Measurements from ENCODE around the gene EPS8. TPM values are rescaled to one million over a fixed set of nuclear protein-coding genes. Genes with fewer than 3 reads are reported as not detected.

EPS8 gene
- 10 to 100 TPM; 39.0 to 85.2 (median 57.7) TPM for total RNA-seq

DNA sequence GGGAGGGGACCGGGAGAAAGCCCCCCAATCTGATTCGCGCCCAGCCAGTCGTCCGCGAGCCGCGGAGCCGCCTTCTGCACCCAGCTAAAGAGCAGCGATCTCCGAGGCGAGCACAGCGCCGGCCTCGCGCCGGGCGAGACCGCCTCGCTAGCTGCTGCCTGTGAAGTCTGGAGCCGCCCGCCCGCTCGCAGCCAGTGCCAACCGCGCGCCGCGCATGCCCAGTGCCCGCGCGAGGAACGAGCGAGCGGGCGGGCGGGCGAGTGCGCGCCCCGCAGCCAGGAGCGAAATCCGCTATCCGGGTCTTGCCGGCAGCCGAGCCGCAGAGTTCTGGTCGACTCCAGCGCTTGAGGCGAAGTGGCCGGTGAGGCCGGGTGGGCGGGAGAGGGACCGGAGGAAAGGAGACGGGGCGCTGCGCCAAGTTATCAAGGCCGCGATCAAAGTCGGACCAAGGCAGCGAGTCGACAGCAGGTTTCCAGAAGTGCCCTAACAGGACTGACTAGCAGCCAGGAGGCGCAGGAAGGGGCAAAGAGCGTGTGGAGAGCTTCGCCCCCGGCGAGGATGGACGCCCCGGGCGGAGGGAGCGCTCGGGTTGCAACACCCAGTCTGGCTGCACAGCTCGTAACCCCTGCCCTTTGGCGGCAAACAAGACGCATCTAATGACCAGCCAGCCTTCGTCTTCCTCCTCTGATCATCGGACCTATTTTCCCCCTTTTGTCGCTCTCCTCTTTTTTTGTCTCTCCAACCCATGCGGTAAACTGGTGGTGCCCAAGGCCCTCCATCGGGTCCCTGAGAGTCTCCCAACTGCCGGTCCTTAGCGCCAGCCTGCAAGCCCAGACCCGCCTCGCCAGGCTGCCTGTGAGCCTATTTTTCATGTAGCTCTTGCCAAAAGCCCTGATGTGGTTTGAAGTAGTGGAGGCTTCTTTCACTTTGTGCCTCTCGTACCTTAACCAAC, at the start of gene EPS8:
EPS8 (minus strand) TSS at position 169 of the 952 bp plus-strand sequence. CDS start 106,437 bp downstream, outside the sequence.
- no peaks in the 10 kb centered on the region for H3K36me3 ChIP-seq
- H3K4me1 ChIP-seq, result peaks cover 0 to 26% (median 0%) of the 10 kb centered on the region in 3 donors
- 5 to 13% methylated on average over 9 to 12 of the region's 85 CpGs for WGBS, 2 donors (ENCODE audit: low coverage in 1 of 2)
- no peaks in the 10 kb centered on the region for H3K9me3 ChIP-seq
- TF ChIP-seq POLR2A (IDR thresholded peaks at IDR 0.05) (peak; percentile 85 to 91), CTCF (IDR thresholded peaks at IDR 0.05) (peak in 3 of 4 experiments; percentile 1 to 39 (median 33)), POLR2AphosphoS5 (IDR thresholded peaks at IDR 0.05) (peak; percentile 61), EP300 (IDR thresholded peaks at IDR 0.05) (no peak)
- H3K4me3 ChIP-seq, result peak within 1 kb of the TSS; percentile 83
- no peaks in the 10 kb centered on the region for H3K27me3 ChIP-seq
- peak within 1 kb of the TSS; percentile 57 to 95 (median 90) for H3K27ac ChIP-seq
- ATAC-seq, result peak; percentile 97

DNA sequence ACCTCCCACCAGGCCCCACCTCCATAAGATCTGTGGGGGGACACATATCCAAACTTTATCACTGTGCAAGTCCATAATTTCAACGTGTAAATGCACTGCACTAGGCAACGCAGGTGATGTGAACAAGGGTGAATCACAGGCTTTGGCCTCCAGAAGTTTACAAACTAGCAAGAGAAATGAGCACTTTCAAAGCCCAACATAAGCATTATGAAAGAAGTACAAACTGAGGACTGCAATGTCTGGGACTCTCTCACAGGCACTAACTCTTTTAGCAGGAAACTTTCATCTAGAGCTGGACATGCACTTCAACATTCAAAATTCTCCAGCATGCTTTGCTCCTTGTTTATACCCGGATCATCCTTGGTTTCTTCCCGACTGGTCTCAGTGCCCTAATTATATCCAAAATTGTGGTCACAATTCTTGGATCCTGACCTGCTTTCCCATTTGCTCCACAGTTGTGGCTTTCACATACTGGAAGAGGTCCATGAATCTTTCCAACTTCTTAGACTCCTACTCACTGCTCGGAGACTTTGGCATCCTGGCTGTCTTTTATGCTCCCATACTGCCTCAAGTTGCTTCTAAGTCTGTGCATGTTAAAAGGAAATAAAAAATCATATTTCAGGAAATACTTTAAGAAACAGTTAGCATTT, 48.1 kb upstream of the EPS8 start:
- TF ChIP-seq CTCF (IDR thresholded peaks at IDR 0.05), result no peak
- no peak for TF ChIP-seq POLR2A (IDR thresholded peaks at IDR 0.05)
- TF ChIP-seq EP300 (IDR thresholded peaks at IDR 0.05), result no peak
- no peak for TF ChIP-seq POLR2AphosphoS5 (IDR thresholded peaks at IDR 0.05)
- Histone ChIP-seq H3K4me3 (no peak overlapping the region), H3K27ac (peak overlapping the region in 1 of 4 donors; percentile 9), H3K9me3 (no peaks in the 10 kb centered on the region), H3K27me3 (no peaks in the 10 kb centered on the region), H3K4me1 (no peaks in the 10 kb centered on the region), H3K36me3 (no peaks in the 10 kb centered on the region)
- WGBS, 2 donors (ENCODE audit: low coverage in 1 of 2), result 46 to 54% methylated on average over 5 of the region's 5 CpGs
- peak; percentile 57 for ATAC-seq

GRCh38 chr12:15834575-15834974, 45.4 kb upstream of the EPS8 start:
- ATAC-seq, result no peak
- 86 to 87% methylated on average over 4 of the region's 4 CpGs for WGBS, 2 donors (ENCODE audit: low coverage in 1 of 2)
- no peak for TF ChIP-seq CTCF (IDR thresholded peaks at IDR 0.05)
- TF ChIP-seq POLR2A (IDR thresholded peaks at IDR 0.05), result no peak
- no peak for TF ChIP-seq EP300 (IDR thresholded peaks at IDR 0.05)
- TF ChIP-seq POLR2AphosphoS5 (IDR thresholded peaks at IDR 0.05), result no peak

DNA sequence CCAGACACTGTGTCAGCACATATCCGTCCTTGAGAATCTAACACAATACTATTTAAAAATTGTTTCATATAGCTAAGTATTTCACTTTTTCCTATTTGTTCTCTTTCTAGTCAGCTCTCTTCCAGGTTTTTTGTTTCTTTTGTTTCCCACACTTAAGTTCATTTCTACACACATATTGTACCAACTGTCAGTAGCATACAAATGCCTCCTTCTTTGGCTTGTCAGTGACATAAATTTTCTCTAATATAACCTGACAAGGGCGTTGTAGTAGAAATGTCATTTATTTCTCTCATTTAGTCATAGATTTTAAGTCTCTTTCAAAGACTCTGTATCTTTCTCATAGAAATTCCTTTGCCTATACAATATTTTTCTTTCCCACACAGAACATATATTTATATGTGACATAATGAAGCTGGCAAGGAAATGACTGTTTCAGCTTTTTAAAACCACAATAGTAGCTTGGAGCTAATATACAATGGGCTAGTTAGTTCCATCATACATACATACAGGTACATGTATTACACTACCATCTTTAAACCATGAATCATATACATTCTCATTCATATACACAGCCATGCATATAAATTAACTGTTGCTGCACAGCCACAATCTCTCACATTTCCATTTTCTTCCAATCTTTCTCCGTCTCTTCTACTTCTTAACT, 42.3 kb upstream of the EPS8 start:
- Histone ChIP-seq H3K4me3 (no peak overlapping the region), H3K27me3 (no peaks in the 10 kb centered on the region), H3K4me1 (no peaks in the 10 kb centered on the region), H3K36me3 (no peaks in the 10 kb centered on the region), H3K9me3 (no peaks in the 10 kb centered on the region), H3K27ac (no peak overlapping the region)
- TF ChIP-seq POLR2AphosphoS5 (IDR thresholded peaks at IDR 0.05), result no peak
- ATAC-seq, result no peak
- WGBS, 2 donors (ENCODE audit: low coverage in 1 of 2), result 81 to 89% methylated on average over 3 of the region's 3 CpGs

More at GRCh38 chr12:15834575-15834974, 45.4 kb upstream of the EPS8 start:
- no peaks in the 10 kb centered on the region for H3K27me3 ChIP-seq
- no peaks in the 10 kb centered on the region for H3K4me1 ChIP-seq
- no peak overlapping the region for H3K27ac ChIP-seq
- H3K9me3 ChIP-seq, result no peaks in the 10 kb centered on the region
- no peak overlapping the region for H3K4me3 ChIP-seq
- H3K36me3 ChIP-seq, result no peaks in the 10 kb centered on the region

GRCh38 chr12:15830538-15830937, 41.4 kb upstream of the EPS8 start:
- ATAC-seq, result peak; percentile 46
- Histone ChIP-seq H3K27me3 (no peaks in the 10 kb centered on the region), H3K9me3 (no peaks in the 10 kb centered on the region), H3K27ac (peak overlapping the region in 1 of 4 donors; percentile 21), H3K36me3 (no peaks in the 10 kb centered on the region), H3K4me3 (no peak overlapping the region), H3K4me1 (no peaks in the 10 kb centered on the region)
- 45 to 47% methylated on average over 3 of the region's 3 CpGs for WGBS, 2 donors (ENCODE audit: low coverage in 1 of 2)
- no peak for TF ChIP-seq CTCF (IDR thresholded peaks at IDR 0.05)
- no peak for TF ChIP-seq EP300 (IDR thresholded peaks at IDR 0.05)
- no peak for TF ChIP-seq POLR2A (IDR thresholded peaks at IDR 0.05)
- TF ChIP-seq POLR2AphosphoS5 (IDR thresholded peaks at IDR 0.05), result no peak

All from gastroesophageal sphincter (tissue), 4 donors.